Endothelial cell of umbilical vein (primary cell): ENCODE measurements around the gene ZFR. TPM values are rescaled to one million over a fixed set of nuclear protein-coding genes. Genes with fewer than 3 reads are reported as not detected.

Experiments
- BruUV-seq: library from RNA; stranded (reverse); fragments of 400-500 nt; replicated peaks from 2 replicates; lab custom pipeline; 2021; lab: Mats Ljungman, UMichigan
- CTCF ChIA-PET: fragments of 300-600, 350-600 bp; sonication (Branson Sonifier 250); formaldehyde crosslinking; loops from one replicate; lab custom pipeline; 2021; ENCODE audit warnings: antibody characterized with exemption, inconsistent platforms; lab: Charles Lee
- POLR2A ChIA-PET: fragments of 300-600, 350-600 bp; sonication (Branson Sonifier 250); formaldehyde crosslinking; loops from one replicate; lab custom pipeline; 2021; ENCODE audit warnings: antibody characterized with exemption, inconsistent platforms; lab: Charles Lee
- DNase-seq: peaks from one replicate; pipeline ENCODE4 v3.0.0-alpha.2; 2011; ENCODE audit warnings: low read depth, low spot score
- FAIRE-seq: peaks from 2 replicates; lab custom pipeline; 2011; peaks lifted over from hg19 to GRCh38; lab: Jason Lieb, UNC
- H2AFZ ChIP-seq: 2 replicates; pipeline ENCODE4 v1.6.0; 2012; ENCODE audit warnings: low read depth, low read length, control low read depth, inconsistent platforms
- H3K27ac ChIP-seq: 2 replicates; pipeline ENCODE4 v1.5.1; 2011; ENCODE audit warnings: low read depth, mild to moderate bottlenecking, control low read depth, low read length, moderate library complexity; ENCODE audit not compliant: insufficient read depth
- H3K27me3 ChIP-seq, 2 experiments: 2 replicates each; pipeline versions ENCODE4 v1.6.0 to v1.6.1; 2011; ENCODE audit warnings: low read length in 2 of 2, mixed read lengths in 1 of 2; ENCODE audit not compliant: control insufficient read depth in 2 of 2, insufficient read depth in 2 of 2
- H3K36me3 ChIP-seq, 2 experiments: 2 replicates in 1 of 2; 3 replicates in 1 of 2; pipeline ENCODE4 v1.5.1; 2011; ENCODE audit warnings: low read length in 2 of 2, mild to moderate bottlenecking in 1 of 2, moderate library complexity in 1 of 2; ENCODE audit not compliant: control insufficient read depth in 2 of 2, insufficient read depth in 2 of 2; ENCODE audit errors: extremely low read depth in 1 of 2
- H3K4me1 ChIP-seq: 3 replicates; pipeline ENCODE4 v1.5.1; 2011; ENCODE audit warnings: mild to moderate bottlenecking, low read length; ENCODE audit not compliant: control insufficient read depth, insufficient read depth; ENCODE audit errors: extremely low read depth
- H3K4me2 ChIP-seq: 2 replicates; pipeline ENCODE4 v1.6.1; 2011; ENCODE audit warnings: low read length, control low read depth, mixed read lengths; ENCODE audit not compliant: insufficient read depth
- H3K4me3 ChIP-seq, 3 experiments: fragments of 200-600 bp in 1 of 3; sonication (generic), shearing (Covaris generic) in 1 of 3; replicated peaks in 1 of 3; 2 replicates each; pipeline ENCODE4 v1.5.1; 2011 to 2016; ENCODE audit warnings: control low read depth in 3 of 3, low read length in 3 of 3, mild to moderate bottlenecking in 2 of 3, inconsistent platforms in 1 of 3, low read depth in 1 of 3, moderate library complexity in 1 of 3; ENCODE audit not compliant: insufficient read depth in 1 of 3
- H3K79me2 ChIP-seq: 2 replicates; pipeline ENCODE4 v1.6.0; 2012; ENCODE audit warnings: low read length, inconsistent platforms; ENCODE audit not compliant: control insufficient read depth, insufficient read depth
- H3K9ac ChIP-seq: replicated peaks from 2 replicates; pipeline ENCODE3; 2011; ENCODE audit warnings: low read length, control low read depth; ENCODE audit not compliant: insufficient read depth; ENCODE audit errors: extremely low read depth
- H3K9me1 ChIP-seq: replicated peaks from 3 replicates; pipeline ENCODE4 v1.6.0; 2011; ENCODE audit warnings: mild to moderate bottlenecking, low read length; ENCODE audit not compliant: control insufficient read depth, insufficient read depth; ENCODE audit errors: extremely low read depth
- H3K9me3 ChIP-seq: replicated peaks from 2 replicates; pipeline ENCODE4 v1.5.1; 2012; ENCODE audit warnings: low read length, inconsistent platforms; ENCODE audit not compliant: control insufficient read depth, insufficient read depth
- H4K20me1 ChIP-seq: replicated peaks from 2 replicates; pipeline ENCODE3; 2011; ENCODE audit warnings: mild to moderate bottlenecking, low read length; ENCODE audit not compliant: control insufficient read depth, insufficient read depth; ENCODE audit errors: extremely low read depth
- EZH2 ChIP-seq: IDR thresholded peaks from 2 replicates; pipeline ENCODE4 v1.6.1; 2012; ENCODE audit warnings: borderline replicate concordance, low read depth, mild to moderate bottlenecking, moderate library complexity, low read length, inconsistent platforms; ENCODE audit not compliant: severe bottlenecking
- FOS ChIP-seq: IDR thresholded peaks from 2 replicates; pipeline ENCODE4 v1.6.1; 2011; ENCODE audit warnings: mild to moderate bottlenecking, low read length, moderate library complexity, borderline replicate concordance; ENCODE audit not compliant: insufficient read depth
- GATA2 ChIP-seq: IDR thresholded peaks from 2 replicates; pipeline ENCODE4 v1.7.0; 2011; ENCODE audit warnings: low read depth, mild to moderate bottlenecking, moderate library complexity, mixed read lengths, low read length; ENCODE audit not compliant: insufficient read length, insufficient read depth
- JUN ChIP-seq: IDR thresholded peaks from 2 replicates; pipeline ENCODE4 v1.6.1; 2011; ENCODE audit warnings: borderline replicate concordance, low read depth; ENCODE audit not compliant: insufficient read length, insufficient read depth
- MYC ChIP-seq: IDR thresholded peaks from one replicate; pipeline ENCODE4 v1.6.1; 2011; ENCODE audit warnings: mild to moderate bottlenecking, low read depth, low read length
- POLR2A ChIP-seq: IDR thresholded peaks from 2 replicates; pipeline ENCODE4 v1.6.1; 2012; ENCODE audit warnings: low read depth, mild to moderate bottlenecking, control low read depth, low read length
- POLR2AphosphoS5 ChIP-seq: IDR thresholded peaks from 2 replicates; pipeline ENCODE4 v1.6.1; 2012; ENCODE audit warnings: low read depth, mild to moderate bottlenecking, control low read depth, low read length, moderate library complexity; ENCODE audit not compliant: insufficient read depth
- dilution Hi-C: fragments of 300-500 bp; cut with MboI; formaldehyde crosslinking; loops from one replicate; pipeline ENCODE4 v1.15.0; 2019; ENCODE audit warnings: low sequenced_read_pairs; ENCODE audit not compliant: extremely low pct_ligation_motif_present
- intact Hi-C: fragments of 100-400 bp; cut with micrococcal nuclease; formaldehyde crosslinking; loops from one replicate; pipeline ENCODE4 v1.10.0; 2022
- polyA plus RNA-seq, 4 experiments: library from polyadenylated mRNA; depleted of rRNA in 3 of 4; stranded (reverse) in 3 of 4; unstranded in 1 of 4; fragments of >200 nt; gene quantifications; 2 replicates each; pipeline versions ENCODE4 v1.2.1 to v1.2.3, GENCODE V29; 2011 to 2012; ENCODE audit warnings: missing spikeins in 1 of 4
- total RNA-seq: library from RNA; stranded (reverse); gene quantifications from 2 replicates; pipeline ENCODE4 v1.2.3, GENCODE V29; 2021
- TF ChIP-seq, protein P1 (sequence below): IDR thresholded peaks from 2 replicates; pipeline ENCODE4 v1.6.1; 2011; ENCODE audit not compliant: insufficient read depth, insufficient read length
- TF ChIP-seq, protein P2 (sequence below), 2 donors: IDR thresholded peaks; 1 replicate in 1 of 2; 2 replicates in 1 of 2; pipeline ENCODE4 v1.5.1; 2011; ENCODE audit warnings: low read length in 2 of 2, mild to moderate bottlenecking in 2 of 2, moderate library complexity in 2 of 2, control low read depth in 1 of 2, inconsistent platforms in 1 of 2, low read depth in 1 of 2; ENCODE audit not compliant: insufficient read depth in 1 of 2; ENCODE audit errors: extremely low read depth in 1 of 2

ZFR gene
- total and polyA plus RNA-seq, 2 donors (not counting 3 experiments of a cell fraction or from before 2014, with no cell fraction given): 60.1 to 79.4 TPM

- no peaks in the 10 kb centered on the region for H3K9me3 ChIP-seq
- DNase-seq: no peak
- H3K36me3 ChIP-seq: no peaks in the 10 kb centered on the region
- H3K9ac ChIP-seq: no peak overlapping the region
- ChIA-PET CTCF (interaction anchor here (1.2 to 3.7 kb wide), 2 partner anchors 14 to 115 kb away, joined by 7 to 15 read pairs; no protein-coding TSS in a partner anchor), POLR2A (no interaction called here)
- dilution Hi-C loops: no loop called here
- H3K79me2 ChIP-seq: no peaks in the 10 kb centered on the region
- no peak overlapping the region for H3K4me2 ChIP-seq
- H3K4me1 ChIP-seq: no peaks in the 10 kb centered on the region
- BruUV-seq: no TSS peak
- no peaks in the 10 kb centered on the region for H3K27me3 ChIP-seq
- H3K4me3 ChIP-seq: no peak overlapping the region
- no peaks in the 10 kb centered on the region for H3K9me1 ChIP-seq
- H2AFZ ChIP-seq: no peak overlapping the region
- no peak for TF ChIP-seq GATA2
- TF ChIP-seq POLR2A: no peak
- TF ChIP-seq, protein P1, sequence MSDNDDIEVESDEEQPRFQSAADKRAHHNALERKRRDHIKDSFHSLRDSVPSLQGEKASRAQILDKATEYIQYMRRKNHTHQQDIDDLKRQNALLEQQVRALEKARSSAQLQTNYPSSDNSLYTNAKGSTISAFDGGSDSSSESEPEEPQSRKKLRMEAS: no peak
- no peak for TF ChIP-seq EZH2
- no peak for TF ChIP-seq FOS
- TF ChIP-seq, protein P2, sequence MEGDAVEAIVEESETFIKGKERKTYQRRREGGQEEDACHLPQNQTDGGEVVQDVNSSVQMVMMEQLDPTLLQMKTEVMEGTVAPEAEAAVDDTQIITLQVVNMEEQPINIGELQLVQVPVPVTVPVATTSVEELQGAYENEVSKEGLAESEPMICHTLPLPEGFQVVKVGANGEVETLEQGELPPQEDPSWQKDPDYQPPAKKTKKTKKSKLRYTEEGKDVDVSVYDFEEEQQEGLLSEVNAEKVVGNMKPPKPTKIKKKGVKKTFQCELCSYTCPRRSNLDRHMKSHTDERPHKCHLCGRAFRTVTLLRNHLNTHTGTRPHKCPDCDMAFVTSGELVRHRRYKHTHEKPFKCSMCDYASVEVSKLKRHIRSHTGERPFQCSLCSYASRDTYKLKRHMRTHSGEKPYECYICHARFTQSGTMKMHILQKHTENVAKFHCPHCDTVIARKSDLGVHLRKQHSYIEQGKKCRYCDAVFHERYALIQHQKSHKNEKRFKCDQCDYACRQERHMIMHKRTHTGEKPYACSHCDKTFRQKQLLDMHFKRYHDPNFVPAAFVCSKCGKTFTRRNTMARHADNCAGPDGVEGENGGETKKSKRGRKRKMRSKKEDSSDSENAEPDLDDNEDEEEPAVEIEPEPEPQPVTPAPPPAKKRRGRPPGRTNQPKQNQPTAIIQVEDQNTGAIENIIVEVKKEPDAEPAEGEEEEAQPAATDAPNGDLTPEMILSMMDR (IDR thresholded peaks at IDR 0.05; ENCODE audit: extremely low read depth in 1 of 2, insufficient read depth in 1 of 2, low read depth in 1 of 2, low read length in 2 of 2): no peak
- no peak for TF ChIP-seq MYC
- no peak for TF ChIP-seq JUN
- no peak for TF ChIP-seq POLR2AphosphoS5
- no peak overlapping the region for H3K27ac ChIP-seq
- intact Hi-C loops: no loop called here
- no peaks in the 10 kb centered on the region for H4K20me1 ChIP-seq
- FAIRE-seq: no peak
Measured at GRCh38 chr5:32475334-32476097, 31.0 kb upstream of the ZFR start.
